Bronchial epithelial cell (primary cell): Measurements from ENCODE around the gene PPP3CA. TPM values are rescaled to one million over a fixed set of nuclear protein-coding genes. Genes with fewer than 3 reads are reported as not detected.
A peak's percentile ranks its signal among the peaks of the same experiment; 100 is the strongest.

Experiments
- DNase-seq: peaks from one replicate; pipeline ENCODE4 v3.0.0-alpha.2; 2010; ENCODE audit warnings: low read depth
- FAIRE-seq: peaks from 2 replicates; lab custom pipeline; 2011; peaks lifted over from hg19 to GRCh38; lab: Jason Lieb, UNC
- H3K27me3 ChIP-seq: 2 replicates; pipeline ENCODE4 v1.5.1; 2011; ENCODE audit warnings: low read length; ENCODE audit not compliant: control insufficient read depth, insufficient read depth
- H3K36me3 ChIP-seq: 2 replicates; pipeline ENCODE4 v1.5.1; 2011; ENCODE audit warnings: low read length; ENCODE audit not compliant: control insufficient read depth, insufficient read depth
- H3K4me3 ChIP-seq: 2 replicates; pipeline ENCODE4 v1.5.1; 2011; ENCODE audit warnings: mild to moderate bottlenecking, low read depth, low read length, control low read depth
- CTCF ChIP-seq: IDR thresholded peaks from 2 replicates; pipeline ENCODE4 v1.5.1; 2011; ENCODE audit warnings: mild to moderate bottlenecking, moderate library complexity, low read length, control low read depth, inconsistent platforms; ENCODE audit not compliant: insufficient read depth, severe bottlenecking
- total RNA-seq: library from RNA; depleted of rRNA; stranded (reverse); fragments of >200 nt; gene quantifications from 2 replicates; pipeline ENCODE4 v1.2.1, GENCODE V29; 2014

Gene PPP3CA
- total RNA-seq: 48.2 and 59.5 TPM in 2 replicates

- Histone ChIP-seq H3K4me3 (peak within 1 kb of the TSS; percentile 89), H3K36me3 (no peaks in the 10 kb centered on the region), H3K27me3 (no peaks in the 10 kb centered on the region)
- no peak for TF ChIP-seq CTCF
- DNase-seq (no peak), FAIRE-seq (no peak)
These were observed at the start of gene PPP3CA for GRCh38 chr4:101347267-101347556. Gene PPP3CA (minus strand): TSS chr4:101347526.

GRCh38 chr4:101393256-101393655, 45.9 kb upstream of the PPP3CA start:
- no peak for TF ChIP-seq CTCF
- DNase-seq (peak; percentile 76), FAIRE-seq (no peak)
- no peaks in the 10 kb centered on the region for H3K36me3 ChIP-seq
- H3K27me3 ChIP-seq: no peaks in the 10 kb centered on the region
- H3K4me3 ChIP-seq: no peak overlapping the region

GRCh38 chr4:101370663-101371210, 23.4 kb upstream of the PPP3CA start:
- Histone ChIP-seq H3K27me3 (no peaks in the 10 kb centered on the region), H3K4me3 (no peak overlapping the region), H3K36me3 (no peaks in the 10 kb centered on the region)
- TF ChIP-seq CTCF: no peak
- FAIRE-seq: no peak
- no peak for DNase-seq

- no peaks in the 10 kb centered on the region for H3K27me3 ChIP-seq
- TF ChIP-seq CTCF: no peak
- FAIRE-seq (peak; percentile 47), DNase-seq (peak; percentile 90)
- H3K4me3 ChIP-seq: no peak overlapping the region
- no peaks in the 10 kb centered on the region for H3K36me3 ChIP-seq
These were observed 19.9 kb upstream of the PPP3CA start for GRCh38 chr4:101367201-101367600.

- no peak for TF ChIP-seq CTCF
- H3K27me3 ChIP-seq: no peaks in the 10 kb centered on the region
- FAIRE-seq (no peak), DNase-seq (no peak)
- H3K4me3 ChIP-seq: no peak overlapping the region
- H3K36me3 ChIP-seq: no peaks in the 10 kb centered on the region
These were observed 19.0 kb upstream of the PPP3CA start for GRCh38 chr4:101366331-101366730.

GRCh38 chr4:101357751-101358150, 10.4 kb upstream of the PPP3CA start:
- Histone ChIP-seq H3K36me3 (no peaks in the 10 kb centered on the region), H3K4me3 (no peak overlapping the region), H3K27me3 (no peaks in the 10 kb centered on the region)
- FAIRE-seq (no peak), DNase-seq (peak; percentile 13)
- no peak for TF ChIP-seq CTCF
